Right lobe of liver (tissue), 4 donors: ENCODE measurements around the gene ALG12.

Experiments used
- CTCF ChIP-seq, 4 donors: fragments of 200-600 bp in 3 of 4; fragments of 450-650 bp in 1 of 4; IDR thresholded peaks; one replicate each; pipeline versions ENCODE4 v1.5.1 to v1.8.0; 2016 to 2022; ENCODE audit warnings: antibody characterized with exemption in 4 of 4, mild to moderate bottlenecking in 2 of 4
- POLR2A ChIP-seq: fragments of 450-650 bp; IDR thresholded peaks from one replicate; pipeline ENCODE4 v1.6.1; 2017; ENCODE audit warnings: antibody characterized with exemption, mild to moderate bottlenecking
- donor health status: DM: no; HTN: no; CAD: no.
- donor health status: DM: no; HTN: no; CAD: no.
- donor health status: DM: no; HTN: yes; CAD: no.

GRCh38 chr22:49915610-49916009 is 2.6 kb downstream of the ALG12 start:
- TF ChIP-seq CTCF (IDR thresholded peaks at IDR 0.05) (no peak), POLR2A (no peak)
